ENCODE data around the gene ZNF385D. TPM values are rescaled to one million over a fixed set of nuclear protein-coding genes. Genes with fewer than 3 reads are reported as not detected.

The ZNF385D gene
- total RNA-seq, 1 experiment from 2014 or later: 13.0 TPM

DNA sequence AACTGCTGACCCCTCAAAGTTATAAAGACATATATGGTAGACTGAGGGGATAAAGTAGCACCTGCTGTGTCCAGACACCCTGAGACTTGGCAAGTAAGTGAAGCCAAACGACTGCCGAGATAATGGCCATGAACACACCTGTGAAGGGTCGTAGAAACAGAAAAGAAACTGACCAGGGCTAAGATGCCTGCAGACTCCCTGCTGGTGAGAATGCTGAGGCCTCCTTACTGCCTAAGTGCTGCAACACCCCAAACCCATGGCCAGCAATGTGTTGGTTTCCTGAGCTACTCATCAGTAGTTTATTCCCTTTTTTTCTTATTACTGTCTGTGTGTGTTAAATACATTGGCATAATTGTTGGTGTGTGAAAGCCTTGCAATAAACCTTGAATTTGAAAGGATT lies 233.8 kb downstream of the ZNF385D start:
- no peak for ATAC-seq
- Histone ChIP-seq H3K27me3 (ENCODE audit: control insufficient read depth, insufficient read depth, low read length) (no peaks in the 10 kb centered on the region), H3K9me3 (ENCODE audit: control insufficient read depth, insufficient read depth, low read depth, low read length) (no peaks in the 10 kb centered on the region), H3K27ac (ENCODE audit: low read length) (no peak overlapping the region), H3K36me3 (ENCODE audit: control insufficient read depth, insufficient read depth, low read length) (no peaks in the 10 kb centered on the region), H3K4me3 (ENCODE audit: low read depth in 2 of 2, low read length in 2 of 2) (no peak overlapping the region), H3K4me1 (ENCODE audit: control insufficient read depth, insufficient read depth, low read length) (no peaks in the 10 kb centered on the region)
- TF ChIP-seq, protein P1, sequence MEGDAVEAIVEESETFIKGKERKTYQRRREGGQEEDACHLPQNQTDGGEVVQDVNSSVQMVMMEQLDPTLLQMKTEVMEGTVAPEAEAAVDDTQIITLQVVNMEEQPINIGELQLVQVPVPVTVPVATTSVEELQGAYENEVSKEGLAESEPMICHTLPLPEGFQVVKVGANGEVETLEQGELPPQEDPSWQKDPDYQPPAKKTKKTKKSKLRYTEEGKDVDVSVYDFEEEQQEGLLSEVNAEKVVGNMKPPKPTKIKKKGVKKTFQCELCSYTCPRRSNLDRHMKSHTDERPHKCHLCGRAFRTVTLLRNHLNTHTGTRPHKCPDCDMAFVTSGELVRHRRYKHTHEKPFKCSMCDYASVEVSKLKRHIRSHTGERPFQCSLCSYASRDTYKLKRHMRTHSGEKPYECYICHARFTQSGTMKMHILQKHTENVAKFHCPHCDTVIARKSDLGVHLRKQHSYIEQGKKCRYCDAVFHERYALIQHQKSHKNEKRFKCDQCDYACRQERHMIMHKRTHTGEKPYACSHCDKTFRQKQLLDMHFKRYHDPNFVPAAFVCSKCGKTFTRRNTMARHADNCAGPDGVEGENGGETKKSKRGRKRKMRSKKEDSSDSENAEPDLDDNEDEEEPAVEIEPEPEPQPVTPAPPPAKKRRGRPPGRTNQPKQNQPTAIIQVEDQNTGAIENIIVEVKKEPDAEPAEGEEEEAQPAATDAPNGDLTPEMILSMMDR (IDR thresholded peaks at IDR 0.05): no peak
- TF ChIP-seq POLR2AphosphoS5 (IDR thresholded peaks at IDR 0.05; ENCODE audit: low read depth, low read length) (no peak), SIN3A (IDR thresholded peaks at IDR 0.05; ENCODE audit: borderline replicate concordance, insufficient read depth, low read depth, low read length) (no peak)
- no TSS peak for BruUV-seq (replicated peaks)
- in situ Hi-C loops (cut with HindIII; ENCODE audit: low pct_unique_long_range_greater_than_20kb, low sequenced_read_pairs): no loop called here
- ChIA-PET POLR2A (no interaction called here), CTCF (no interaction called here)
- DNase-seq (ENCODE audit: low read depth, low spot score): no peak
- intact Hi-C loops (cut with micrococcal nuclease; ENCODE audit: unreplicated experiment): no loop called here

DNA sequence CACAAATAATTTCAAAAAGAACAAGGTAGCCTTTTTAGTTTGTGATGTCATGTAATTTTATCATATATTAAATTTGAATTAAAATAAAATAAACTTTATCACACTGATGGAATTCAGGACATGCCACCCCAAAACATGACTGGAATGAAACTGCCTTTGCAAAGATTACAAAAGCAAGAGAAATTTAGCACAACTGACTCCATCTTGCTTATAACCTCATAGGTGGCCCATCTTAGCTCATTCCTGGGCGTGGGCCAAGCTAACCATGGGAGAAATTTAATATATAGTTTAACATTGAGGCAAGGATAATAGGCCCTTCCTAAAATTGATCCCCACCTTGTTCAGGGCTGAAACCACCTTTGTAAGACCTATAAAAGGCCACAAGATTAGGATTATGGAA lies 235.6 kb downstream of the ZNF385D start:
- H3K27me3 ChIP-seq (ENCODE audit: control insufficient read depth, insufficient read depth, low read length): no peaks in the 10 kb centered on the region
- ChIA-PET POLR2A (no interaction called here), CTCF (no interaction called here)

More for the DNA sequence above, 235.6 kb downstream of the ZNF385D start:
- DNase-seq (ENCODE audit: low read depth, low spot score) (no peak), ATAC-seq (no peak)
- no peaks in the 10 kb centered on the region for H3K36me3 ChIP-seq (ENCODE audit: control insufficient read depth, insufficient read depth, low read length)
- no TSS peak for BruUV-seq (replicated peaks)
- in situ Hi-C loops (cut with HindIII; ENCODE audit: low pct_unique_long_range_greater_than_20kb, low sequenced_read_pairs): no loop called here
- H3K4me1 ChIP-seq (ENCODE audit: control insufficient read depth, insufficient read depth, low read length): no peaks in the 10 kb centered on the region
- no peak overlapping the region for H3K27ac ChIP-seq (ENCODE audit: low read length)
- no peaks in the 10 kb centered on the region for H3K9me3 ChIP-seq (ENCODE audit: control insufficient read depth, insufficient read depth, low read depth, low read length)
- no peak overlapping the region for H3K4me3 ChIP-seq (ENCODE audit: low read depth in 2 of 2, low read length in 2 of 2)
- TF ChIP-seq, protein P1 (IDR thresholded peaks at IDR 0.05): no peak
- TF ChIP-seq POLR2AphosphoS5 (IDR thresholded peaks at IDR 0.05; ENCODE audit: low read depth, low read length): no peak
- TF ChIP-seq TCF7L2 (IDR thresholded peaks at IDR 0.05; ENCODE audit: low read depth, low read length): no peak
- TF ChIP-seq SIN3A (IDR thresholded peaks at IDR 0.05; ENCODE audit: borderline replicate concordance, insufficient read depth, low read depth, low read length): no peak
- TF ChIP-seq, protein P2, sequence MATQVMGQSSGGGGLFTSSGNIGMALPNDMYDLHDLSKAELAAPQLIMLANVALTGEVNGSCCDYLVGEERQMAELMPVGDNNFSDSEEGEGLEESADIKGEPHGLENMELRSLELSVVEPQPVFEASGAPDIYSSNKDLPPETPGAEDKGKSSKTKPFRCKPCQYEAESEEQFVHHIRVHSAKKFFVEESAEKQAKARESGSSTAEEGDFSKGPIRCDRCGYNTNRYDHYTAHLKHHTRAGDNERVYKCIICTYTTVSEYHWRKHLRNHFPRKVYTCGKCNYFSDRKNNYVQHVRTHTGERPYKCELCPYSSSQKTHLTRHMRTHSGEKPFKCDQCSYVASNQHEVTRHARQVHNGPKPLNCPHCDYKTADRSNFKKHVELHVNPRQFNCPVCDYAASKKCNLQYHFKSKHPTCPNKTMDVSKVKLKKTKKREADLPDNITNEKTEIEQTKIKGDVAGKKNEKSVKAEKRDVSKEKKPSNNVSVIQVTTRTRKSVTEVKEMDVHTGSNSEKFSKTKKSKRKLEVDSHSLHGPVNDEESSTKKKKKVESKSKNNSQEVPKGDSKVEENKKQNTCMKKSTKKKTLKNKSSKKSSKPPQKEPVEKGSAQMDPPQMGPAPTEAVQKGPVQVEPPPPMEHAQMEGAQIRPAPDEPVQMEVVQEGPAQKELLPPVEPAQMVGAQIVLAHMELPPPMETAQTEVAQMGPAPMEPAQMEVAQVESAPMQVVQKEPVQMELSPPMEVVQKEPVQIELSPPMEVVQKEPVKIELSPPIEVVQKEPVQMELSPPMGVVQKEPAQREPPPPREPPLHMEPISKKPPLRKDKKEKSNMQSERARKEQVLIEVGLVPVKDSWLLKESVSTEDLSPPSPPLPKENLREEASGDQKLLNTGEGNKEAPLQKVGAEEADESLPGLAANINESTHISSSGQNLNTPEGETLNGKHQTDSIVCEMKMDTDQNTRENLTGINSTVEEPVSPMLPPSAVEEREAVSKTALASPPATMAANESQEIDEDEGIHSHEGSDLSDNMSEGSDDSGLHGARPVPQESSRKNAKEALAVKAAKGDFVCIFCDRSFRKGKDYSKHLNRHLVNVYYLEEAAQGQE (IDR thresholded peaks at IDR 0.05; ENCODE audit: insufficient read depth in 1 of 2, low read depth in 2 of 2, low read length in 1 of 2): no peak
- intact Hi-C loops (cut with micrococcal nuclease; ENCODE audit: unreplicated experiment): no loop called here
